ENCODE measurements around the gene MRPS31.
"Not testable (repeated sequence)": the region's sequence is repeated elsewhere in the genome, so short reads cannot be mapped to it uniquely, and the experiment has no call there.

GRCh38 chr13:40735232-40735548 is 35.8 kb downstream of the MRPS31 start:
- not testable (repeated sequence) for TF ChIP-seq POLR2A, CTCF (IDR thresholded peaks at IDR 0.05)

Data from heart left ventricle (tissue), 13 donors.